Measurements from ENCODE around the gene CDC16.
"Not testable (repeated sequence)": the region's sequence is repeated elsewhere in the genome, so short reads cannot be mapped to it uniquely, and the experiment has no call there.

CDC16 gene, protein sequence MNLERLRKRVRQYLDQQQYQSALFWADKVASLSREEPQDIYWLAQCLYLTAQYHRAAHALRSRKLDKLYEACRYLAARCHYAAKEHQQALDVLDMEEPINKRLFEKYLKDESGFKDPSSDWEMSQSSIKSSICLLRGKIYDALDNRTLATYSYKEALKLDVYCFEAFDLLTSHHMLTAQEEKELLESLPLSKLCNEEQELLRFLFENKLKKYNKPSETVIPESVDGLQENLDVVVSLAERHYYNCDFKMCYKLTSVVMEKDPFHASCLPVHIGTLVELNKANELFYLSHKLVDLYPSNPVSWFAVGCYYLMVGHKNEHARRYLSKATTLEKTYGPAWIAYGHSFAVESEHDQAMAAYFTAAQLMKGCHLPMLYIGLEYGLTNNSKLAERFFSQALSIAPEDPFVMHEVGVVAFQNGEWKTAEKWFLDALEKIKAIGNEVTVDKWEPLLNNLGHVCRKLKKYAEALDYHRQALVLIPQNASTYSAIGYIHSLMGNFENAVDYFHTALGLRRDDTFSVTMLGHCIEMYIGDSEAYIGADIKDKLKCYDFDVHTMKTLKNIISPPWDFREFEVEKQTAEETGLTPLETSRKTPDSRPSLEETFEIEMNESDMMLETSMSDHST

DNA sequence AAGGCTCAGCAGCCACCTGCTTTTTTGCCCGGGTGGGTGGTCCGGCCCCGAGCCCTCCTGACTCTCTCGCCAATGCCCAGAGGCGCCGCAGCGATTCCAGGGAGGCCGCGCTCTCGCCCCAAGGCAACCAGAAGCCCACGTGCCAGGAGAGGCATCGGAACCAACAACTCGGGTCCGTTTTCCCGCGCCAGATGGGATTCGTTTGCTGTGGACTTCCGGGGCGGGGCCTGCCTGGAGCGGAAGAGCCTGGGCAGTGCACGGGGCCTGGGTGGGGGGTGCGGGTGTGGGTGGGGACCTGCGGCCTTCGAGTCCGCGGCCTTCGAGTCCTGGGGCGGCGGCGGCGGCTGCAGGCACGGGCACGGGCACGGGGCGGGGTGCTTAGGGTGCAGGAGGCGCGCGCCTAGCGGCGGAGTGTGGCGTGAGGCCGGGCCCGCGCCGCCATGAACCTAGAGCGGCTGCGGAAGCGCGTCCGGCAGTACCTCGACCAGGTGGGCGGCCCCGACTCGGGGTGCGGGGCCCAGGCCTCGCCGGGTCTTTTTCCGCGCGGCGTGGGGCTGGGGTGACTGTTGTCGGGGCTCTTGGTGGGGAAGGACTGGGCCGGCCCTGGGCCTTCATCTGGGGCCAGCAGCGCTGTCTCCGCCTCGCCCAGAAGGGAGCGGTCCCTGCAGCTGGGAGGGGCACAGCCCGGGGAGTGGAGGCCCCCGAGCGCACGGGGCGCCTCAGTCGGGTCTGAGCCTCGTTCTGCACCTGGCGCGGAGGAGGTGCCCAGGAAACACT is at the start of gene CDC16:
TSS of gene CDC16 (plus strand) at position 253 of the 777 bp plus-strand sequence. CDS start at position 441, 188 bp downstream.
- DNase-seq (ENCODE audit: low read depth in 2 of 2): peak; percentile 88 to 94

DNA sequence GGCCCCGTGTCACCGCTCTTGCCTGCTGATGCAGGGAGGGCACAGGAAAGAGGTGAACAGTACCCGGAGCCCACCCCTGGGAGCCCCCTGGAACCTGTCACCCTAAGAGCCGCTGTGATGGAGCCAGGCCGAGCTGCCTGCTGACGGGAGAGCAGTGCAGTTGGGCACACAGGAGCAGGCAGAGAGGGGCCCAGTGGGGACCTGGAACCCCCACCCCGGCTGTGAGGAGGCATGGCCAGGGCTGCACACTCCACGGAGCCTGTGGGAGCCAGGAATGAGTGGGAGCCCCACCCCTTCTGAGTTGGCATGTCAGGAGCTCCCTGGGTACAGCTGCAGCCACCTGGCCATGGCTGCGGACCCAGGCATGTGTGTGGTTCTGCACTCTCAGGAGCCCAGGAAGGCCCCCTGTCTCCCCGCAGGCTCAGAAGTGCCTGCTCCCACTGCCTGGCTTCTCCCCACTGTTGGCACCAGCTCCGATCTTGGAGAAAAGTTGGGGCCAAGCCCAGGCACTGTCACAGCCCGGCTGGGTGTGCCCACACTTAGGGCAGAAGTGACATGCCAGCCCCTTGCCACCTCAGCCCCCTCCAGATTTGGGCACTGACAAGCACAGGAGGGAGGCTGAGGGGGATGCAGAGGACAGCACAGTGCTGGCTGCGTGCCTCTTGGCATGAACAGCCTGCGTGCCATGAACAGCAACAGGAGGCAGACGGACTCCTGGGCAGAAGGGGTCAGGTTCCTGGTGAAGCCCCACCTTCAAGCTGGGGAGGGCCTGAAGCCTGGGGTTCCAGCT is 49.3 kb upstream of the CDC16 start:
- DNase-seq (ENCODE audit: low read depth in 2 of 2): no peak

DNA sequence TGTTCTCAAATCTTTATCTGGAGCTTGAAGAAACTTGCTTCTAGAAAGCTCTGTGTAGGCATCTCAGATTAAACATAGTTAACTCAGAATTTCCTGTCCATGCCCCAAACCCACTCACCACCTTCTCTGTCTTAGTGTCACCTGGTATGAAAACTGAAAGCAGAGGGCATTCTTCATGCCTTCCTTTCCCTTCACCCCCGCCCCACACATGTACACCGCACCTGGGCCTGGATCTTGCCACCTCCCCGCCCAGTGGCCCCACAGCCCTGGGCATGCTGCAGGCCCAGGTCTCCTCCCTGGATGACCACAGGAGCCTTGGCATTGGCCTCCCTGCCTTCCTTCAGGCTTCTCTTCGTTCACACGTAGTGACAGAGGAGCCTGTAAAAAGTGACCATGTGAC is 39.8 kb upstream of the CDC16 start:
- no peak for DNase-seq (ENCODE audit: low read depth in 2 of 2)

DNA sequence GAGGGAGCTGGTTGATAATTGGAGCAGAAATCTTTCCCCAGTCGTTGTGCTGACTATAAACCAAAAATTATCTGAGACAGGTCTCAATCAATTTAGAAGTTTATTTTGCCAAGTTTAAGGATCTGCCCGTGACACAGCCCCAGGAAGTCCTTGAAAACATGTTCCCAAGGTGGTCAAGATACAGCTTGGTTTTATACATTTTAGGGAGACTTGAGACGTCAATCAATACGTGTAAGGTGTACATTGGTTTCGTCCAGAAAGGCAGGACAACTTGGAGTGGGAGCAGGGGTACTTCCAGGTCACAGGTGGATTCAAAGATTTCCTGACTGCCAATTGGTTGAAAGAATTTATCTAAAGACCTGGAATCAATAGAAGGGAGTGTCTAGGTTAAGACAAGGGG is 38.1 kb upstream of the CDC16 start:
- DNase-seq (ENCODE audit: low read depth in 2 of 2): no peak

DNA sequence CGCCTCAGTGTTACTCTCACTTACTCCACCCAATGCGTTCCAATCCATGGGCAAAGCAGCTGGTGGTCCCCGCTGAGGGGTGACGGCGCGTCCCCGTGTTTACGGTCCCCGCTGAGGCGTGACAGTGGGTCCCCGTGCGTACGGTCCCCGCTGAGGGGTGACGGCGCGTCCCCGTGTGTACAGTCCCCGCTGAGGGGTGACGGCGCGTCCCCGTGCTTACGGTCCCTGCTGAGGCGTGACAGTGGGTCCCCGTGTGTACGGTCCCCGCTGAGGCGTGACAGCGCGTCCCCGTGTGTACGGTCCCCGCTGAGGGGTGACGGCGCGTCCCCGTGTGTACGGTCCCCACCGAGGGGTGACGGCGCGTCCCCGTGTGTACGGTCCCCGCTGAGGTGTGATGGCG is 36.1 kb upstream of the CDC16 start:
- no peak for DNase-seq (ENCODE audit: low read depth in 2 of 2)

DNA sequence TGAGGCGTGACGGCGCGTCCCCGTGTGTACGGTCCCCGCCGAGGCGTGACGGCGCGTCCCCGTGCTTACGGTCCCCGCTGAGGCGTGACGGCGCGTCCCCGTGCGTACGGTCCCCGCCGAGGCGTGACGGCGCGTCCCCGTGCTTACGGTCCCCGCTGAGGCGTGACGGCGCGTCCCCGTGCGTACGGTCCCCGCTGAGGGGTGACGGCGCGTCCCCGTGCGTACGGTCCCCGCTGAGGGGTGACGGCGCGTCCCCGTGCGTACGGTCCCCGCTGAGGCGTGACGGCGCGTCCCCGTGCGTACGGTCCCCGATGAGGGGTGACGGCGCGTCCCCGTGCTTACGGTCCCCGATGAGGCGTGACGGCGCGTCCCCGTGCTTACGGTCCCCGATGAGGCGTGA is 35.2 kb upstream of the CDC16 start:
- not testable (repeated sequence) for DNase-seq (ENCODE audit: low read depth in 2 of 2)

DNA sequence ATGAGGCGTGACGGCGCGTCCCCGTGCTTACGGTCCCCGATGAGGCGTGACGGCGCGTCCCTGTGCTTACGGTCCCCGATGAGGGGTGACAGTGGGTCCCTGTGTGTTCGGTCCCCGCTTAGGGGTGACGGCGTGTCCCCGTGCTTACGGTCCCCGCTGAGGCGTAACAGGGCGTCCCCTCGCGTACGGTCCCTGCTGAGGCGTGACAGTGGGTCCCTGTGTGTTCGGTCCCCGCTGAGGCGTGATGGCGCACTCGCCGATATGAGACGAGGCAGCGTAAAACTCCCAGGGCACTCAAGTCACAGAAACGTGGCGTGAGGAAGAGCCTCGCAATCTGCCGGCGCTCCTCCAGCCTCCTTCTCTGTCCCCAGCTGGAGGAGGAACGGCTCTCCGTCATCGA is 34.7 kb upstream of the CDC16 start:
- no peak for DNase-seq (ENCODE audit: low read depth in 2 of 2)

DNA sequence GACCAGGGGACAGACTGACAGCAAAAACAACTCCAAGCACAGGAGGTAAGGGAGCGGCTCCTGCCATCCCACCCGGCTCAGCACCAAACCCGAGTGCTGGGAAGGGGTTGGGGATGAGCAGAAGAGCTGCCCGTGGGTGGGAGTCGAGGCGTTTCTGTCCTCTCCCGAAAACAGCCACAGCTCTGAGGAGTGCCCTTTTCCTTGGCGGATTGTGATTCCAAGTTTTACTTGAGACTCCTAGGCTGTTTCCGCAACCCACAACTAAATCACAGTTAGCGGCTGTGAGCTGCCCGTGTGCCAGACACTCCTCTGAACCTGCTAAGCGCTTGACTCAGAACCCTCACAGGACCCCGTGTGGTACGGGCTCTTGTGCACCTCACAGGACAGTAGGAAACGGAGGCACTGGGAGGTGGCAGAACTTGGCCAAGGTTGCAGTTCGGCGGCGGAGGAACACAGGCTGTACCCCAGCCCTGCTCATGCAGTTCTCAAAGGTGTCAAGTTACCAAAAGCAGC is 34.2 kb upstream of the CDC16 start:
- DNase-seq (ENCODE audit: low read depth in 2 of 2): no peak

DNA sequence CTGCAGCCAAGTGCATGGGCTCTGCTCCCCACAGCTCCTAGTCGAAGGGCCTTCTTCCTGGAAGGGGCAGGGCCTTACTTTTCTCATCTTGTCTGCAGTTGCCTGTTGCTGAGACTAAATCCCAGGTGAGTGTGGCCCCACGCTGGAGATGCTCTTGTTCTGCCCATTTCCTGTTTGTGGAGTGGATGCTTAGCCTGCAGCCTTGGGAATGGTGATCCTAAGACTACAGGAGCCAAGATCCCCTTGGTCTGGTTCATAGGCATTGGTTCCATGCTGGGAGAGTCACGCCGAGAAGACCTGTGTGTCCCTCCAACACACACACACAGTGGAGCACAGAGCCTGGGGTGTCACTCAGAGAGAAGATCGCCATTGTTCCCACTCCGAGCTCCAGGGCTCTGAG is 32.1 kb upstream of the CDC16 start:
- DNase-seq (ENCODE audit: low read depth in 2 of 2): no peak

DNA sequence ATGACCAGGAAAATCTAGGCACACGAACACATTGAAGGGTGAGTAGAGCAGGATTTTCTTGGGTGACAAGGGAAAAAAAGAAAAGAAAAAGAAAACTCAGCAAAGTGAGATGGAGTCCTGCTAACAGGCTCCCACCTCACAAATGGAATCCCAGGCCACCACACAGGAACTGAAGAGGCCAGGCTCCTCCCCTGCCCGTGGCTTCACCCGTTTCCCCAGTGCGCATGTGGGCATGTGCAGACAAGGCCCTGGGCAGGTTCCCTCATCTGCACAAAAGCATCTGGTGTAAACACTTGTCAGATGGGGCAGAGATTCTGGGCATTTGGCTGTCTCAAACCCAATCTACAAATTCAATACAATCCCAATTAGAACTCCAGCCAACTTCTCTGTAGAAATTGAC is 31.2 kb upstream of the CDC16 start:
- no peak for DNase-seq (ENCODE audit: low read depth in 2 of 2)

DNA sequence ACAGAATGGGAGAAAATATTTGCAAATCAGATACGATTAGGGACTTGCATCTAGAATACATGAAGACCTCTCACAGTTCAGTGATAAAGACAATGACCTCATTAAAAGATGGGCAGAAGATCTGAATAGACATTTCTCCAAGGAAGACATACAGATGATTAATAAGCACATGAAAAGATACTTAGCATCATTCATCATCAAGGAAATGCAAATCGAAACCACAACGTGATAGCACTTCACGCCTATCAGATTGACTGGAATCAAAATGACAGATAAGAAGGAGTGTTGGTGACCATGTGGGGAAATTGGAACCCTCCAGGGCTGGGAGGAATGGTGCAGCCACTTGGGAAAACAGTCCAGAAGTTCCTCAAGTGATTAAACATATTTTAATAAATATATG is 29.8 kb upstream of the CDC16 start:
- no peak for DNase-seq (ENCODE audit: low read depth in 2 of 2)

DNA sequence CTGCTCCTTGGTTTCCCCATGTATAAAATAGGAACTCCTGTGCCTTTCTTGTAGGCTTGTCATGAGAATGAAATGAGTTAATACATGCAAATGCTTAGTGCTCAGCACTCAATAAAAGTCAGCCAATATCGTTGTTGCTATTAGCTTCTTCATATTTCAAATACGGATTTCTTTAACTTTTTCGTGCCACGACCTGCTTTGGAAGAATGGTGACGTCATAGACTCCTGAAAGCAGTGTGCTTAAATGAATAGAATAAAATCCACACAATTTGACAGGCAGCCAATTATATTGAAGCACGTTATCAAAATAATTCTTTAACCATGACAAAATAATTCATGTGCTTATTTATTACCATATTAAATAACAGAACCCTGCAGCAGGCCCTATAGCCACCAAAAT is 26.6 kb upstream of the CDC16 start:
- no peak for DNase-seq (ENCODE audit: low read depth in 2 of 2)

DNA sequence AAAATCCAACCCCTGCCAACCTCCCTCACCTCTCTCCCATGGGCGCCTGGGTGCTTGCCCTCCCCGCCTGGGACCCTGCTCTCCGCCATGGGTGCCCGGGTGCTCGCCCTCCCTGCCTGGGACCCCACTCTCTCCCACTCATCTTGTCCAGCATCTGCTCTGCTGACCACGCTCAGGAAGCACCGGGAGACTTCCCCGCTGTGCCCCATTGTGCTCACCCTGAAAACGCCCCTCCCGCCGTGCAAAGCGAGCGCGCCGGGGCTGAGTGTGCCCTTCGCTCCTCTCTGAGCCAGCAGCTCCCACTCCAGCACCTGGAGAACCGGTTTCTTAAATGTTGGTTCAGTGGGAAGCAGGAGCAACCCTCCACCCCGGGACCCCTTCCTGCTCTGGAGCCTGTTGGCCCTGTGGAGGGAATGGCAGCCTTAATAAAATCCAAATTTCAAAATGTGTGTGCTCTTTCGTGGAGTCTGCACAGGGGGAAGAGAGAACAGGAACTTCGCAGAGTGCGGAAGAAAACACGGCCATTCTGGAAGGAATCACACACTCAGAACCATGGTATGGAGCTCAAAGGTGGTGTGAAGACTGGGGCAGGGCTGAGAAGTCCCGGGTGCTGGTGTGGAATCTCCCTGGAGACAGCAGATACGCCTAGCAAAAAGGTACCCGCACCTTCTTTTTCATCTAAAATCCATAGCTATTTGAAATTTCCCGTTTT is 23.1 kb upstream of the CDC16 start:
- no peak for DNase-seq (ENCODE audit: low read depth in 2 of 2)

DNA sequence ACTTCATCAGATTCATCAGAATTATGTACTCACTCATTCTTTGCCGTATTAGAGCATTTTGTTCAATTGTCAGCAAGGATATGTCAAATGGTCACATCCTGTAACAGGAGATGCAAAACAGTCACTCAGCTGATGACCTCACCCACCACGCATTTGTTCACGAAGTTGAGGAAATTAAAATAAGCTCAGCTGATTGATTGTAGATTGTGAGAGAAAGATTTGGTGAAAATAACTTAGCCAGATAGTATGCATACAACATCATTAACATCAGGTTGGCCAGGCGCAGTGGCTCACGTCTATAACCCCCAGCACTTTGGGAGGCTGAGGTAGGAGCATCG is 22.6 kb upstream of the CDC16 start:
- no peak for DNase-seq (ENCODE audit: low read depth in 2 of 2)

DNA sequence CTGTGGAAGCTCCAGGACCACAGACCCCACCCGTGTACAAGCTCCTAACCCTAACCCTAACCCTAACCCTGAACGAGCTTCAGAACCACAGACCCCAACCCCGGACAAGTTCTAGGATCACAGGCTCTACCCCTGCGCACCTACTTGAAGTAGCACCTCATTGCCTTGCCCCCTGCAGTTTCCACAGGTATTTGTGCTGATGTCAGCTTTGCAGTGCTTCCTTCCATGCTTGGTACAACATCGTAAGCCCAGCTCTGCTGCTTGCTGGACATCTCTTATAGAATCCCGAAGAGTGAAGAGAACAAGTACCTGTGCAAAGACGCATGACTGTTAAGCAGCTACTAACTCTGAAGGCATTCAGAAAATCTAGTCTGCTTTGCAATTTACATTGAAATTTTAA is 20.7 kb upstream of the CDC16 start:
- no peak for DNase-seq (ENCODE audit: low read depth in 2 of 2)

DNA sequence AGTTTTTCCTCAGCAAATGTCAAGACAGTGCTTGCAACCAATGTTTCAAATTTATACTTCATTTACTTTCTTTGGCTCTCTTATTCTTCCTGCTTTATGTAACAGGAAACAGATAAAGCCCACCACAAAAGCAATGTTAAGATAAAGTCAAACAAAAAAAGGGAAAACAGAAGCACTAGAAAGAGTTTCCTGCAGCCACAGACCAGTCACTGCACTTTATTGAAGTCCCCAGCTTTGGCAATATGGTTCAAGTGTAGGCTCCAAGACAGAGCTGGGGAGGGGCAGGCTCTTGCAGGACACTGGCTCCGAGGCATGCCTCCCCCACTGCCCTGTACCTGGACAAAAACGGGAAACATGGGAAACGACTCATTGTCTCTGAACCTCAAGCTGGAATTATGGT is 15.3 kb upstream of the CDC16 start:
- DNase-seq (ENCODE audit: low read depth in 2 of 2): no peak

DNA sequence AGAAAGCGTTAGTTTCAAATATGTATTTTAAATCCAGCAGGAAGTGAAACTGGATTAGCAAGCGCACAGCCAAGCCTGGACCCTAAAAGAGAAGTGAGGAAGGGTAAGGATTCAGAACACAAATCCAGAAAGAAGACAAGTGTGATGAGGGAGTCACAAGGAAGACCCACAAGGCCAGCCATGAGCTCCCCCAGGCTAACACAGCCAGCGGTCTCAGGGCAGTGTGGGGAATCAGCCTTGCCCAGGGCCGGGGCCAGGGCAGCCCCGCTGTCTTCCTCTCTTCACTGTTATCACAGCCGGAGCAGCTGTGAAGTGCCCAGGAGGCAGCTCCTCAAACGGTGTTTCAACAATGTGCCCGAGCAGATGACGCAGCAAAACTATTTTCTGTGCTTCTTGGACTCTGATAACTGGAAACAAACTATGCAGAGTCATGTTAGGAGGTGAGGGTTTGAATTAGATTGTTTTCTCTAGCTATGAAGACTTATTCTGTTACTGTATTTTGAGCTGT is 12.2 kb upstream of the CDC16 start:
- DNase-seq (ENCODE audit: low read depth in 2 of 2): no peak

DNA sequence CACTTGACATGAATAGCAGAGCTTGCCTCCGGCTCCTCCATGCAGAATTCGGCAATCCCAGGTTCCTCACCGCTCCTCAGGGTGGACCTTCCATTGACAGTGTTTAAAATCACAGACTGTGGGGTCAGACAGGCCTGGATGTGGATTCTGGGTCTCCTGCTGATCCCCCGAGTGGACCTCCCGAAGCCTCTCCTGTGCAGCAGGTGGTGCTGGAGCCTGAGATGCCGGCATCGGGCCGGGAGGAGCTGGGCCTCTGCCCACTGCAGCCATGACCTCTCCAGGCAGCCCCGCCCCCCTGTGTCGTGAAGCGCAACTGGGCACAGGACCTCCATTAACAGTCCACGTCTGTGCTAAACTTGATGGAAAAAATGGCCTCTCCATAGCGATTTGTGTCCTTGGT is 10.5 kb upstream of the CDC16 start:
- no peak for DNase-seq (ENCODE audit: low read depth in 2 of 2)

DNA sequence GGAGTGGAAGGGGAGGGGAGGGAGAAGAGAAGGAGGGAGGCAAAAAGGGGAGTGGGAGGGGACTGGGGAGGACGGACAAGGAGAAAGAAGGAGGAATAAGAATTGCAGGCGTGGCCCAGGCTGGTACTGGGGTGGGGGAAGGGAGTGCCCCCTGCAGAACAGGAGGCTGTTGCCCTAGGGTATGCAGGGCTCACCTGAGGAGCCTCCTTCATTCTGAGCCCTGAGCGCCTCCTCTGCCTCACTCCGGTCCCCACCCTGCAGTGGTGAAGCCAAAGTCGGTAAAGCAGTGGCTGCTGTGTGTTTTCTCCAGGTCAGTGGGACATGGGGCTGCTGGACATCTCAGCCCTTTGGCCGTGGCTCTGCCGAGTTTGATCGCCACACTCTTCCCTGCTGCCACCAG is 9.1 kb upstream of the CDC16 start:
- no peak for DNase-seq (ENCODE audit: low read depth in 2 of 2)

DNA sequence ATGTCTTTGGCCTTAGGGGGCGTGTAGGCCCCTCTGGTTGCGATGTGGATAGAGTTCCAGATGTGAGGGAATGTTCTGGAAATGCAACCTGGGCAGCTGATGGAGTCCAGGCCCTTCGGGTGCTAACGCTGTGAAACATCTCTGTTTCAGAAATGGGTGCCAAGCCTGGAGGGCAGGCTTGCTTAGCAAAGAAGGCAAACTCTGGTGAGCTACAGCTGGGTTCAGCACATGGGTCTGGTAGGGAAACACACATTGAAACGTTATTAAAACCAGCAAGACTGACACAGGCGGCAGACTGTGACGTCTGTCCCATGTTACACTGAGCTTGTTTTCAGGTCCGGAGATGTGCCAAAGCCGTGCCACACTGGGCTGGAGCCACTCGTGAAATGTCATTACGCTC is 8.6 kb upstream of the CDC16 start:
- DNase-seq (ENCODE audit: low read depth in 2 of 2): no peak

DNA sequence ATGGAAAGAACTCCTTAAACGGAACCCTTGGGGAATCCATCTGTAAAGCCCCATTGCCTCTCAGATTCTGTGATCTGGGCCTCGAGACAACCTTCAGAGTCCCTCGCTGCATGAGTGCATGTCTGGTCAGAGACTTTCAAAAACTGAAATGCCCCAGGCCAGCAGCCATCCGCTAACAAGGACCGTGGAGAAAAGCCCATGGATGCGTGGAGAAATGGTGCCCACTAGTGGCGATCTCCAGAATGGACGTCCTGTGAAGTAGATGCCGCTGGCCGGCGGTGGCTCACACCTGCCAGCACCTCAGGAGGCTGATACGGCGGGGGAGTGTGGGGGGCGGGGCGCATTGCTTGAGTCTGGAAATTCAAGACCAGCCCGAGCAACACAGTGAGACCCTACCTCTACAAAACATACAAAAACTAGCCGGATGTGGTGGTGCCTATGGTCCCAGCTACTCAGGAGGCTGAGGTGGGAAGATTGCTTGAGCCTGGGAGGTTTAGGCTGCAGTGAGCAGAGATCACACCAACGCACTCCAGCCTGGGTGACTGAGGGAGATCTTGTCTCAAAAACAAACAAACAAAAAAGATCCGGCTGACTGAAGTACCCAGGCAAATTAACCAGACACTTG is 7.9 kb upstream of the CDC16 start:
- peak; percentile 61 to 86 for DNase-seq (ENCODE audit: low read depth in 2 of 2)
